H9 (cell line): ENCODE measurements around the gene MME. TPM values are rescaled to one million over a fixed set of nuclear protein-coding genes. Genes with fewer than 3 reads are reported as not detected.

Experiments used
- DNase-seq: peaks from one replicate; pipeline ENCODE4 v3.0.0-alpha.2; 2017
- H2AFZ ChIP-seq: one replicate; pipeline ENCODE4 v1.6.1; 2013; ENCODE audit warnings: mild to moderate bottlenecking, low read length, control low read depth, moderate library complexity
- H2AK5ac ChIP-seq: 2 replicates; pipeline ENCODE4 v1.6.1; 2013; ENCODE audit warnings: low read length, control low read depth, mixed read lengths; ENCODE audit not compliant: insufficient read length
- H2BK120ac ChIP-seq: one replicate; pipeline ENCODE4 v1.6.1; 2013; ENCODE audit warnings: low read depth, mild to moderate bottlenecking, low read length, control low read depth, inconsistent platforms; ENCODE audit not compliant: poor library complexity, severe bottlenecking
- H2BK12ac ChIP-seq: 2 replicates; pipeline ENCODE4 v1.6.1; 2013; ENCODE audit warnings: low read length, control low read depth, mixed read lengths, low read depth; ENCODE audit not compliant: insufficient read length
- H2BK15ac ChIP-seq: 2 replicates; pipeline ENCODE4 v1.6.1; 2013; ENCODE audit warnings: low read depth, low read length, control low read depth
- H2BK20ac ChIP-seq: one replicate; pipeline ENCODE4 v1.6.1; 2013; ENCODE audit warnings: low read depth, mild to moderate bottlenecking, low read length, control low read depth, inconsistent platforms; ENCODE audit not compliant: poor library complexity, severe bottlenecking
- H2BK5ac ChIP-seq: 2 replicates; pipeline ENCODE4 v1.6.1; 2013; ENCODE audit warnings: low read length, control low read depth, mixed read lengths; ENCODE audit not compliant: insufficient read length
- H3K14ac ChIP-seq: 2 replicates; pipeline ENCODE4 v1.6.1; 2013; ENCODE audit warnings: low read length, control low read depth; ENCODE audit not compliant: insufficient read depth
- H3K18ac ChIP-seq: 2 replicates; pipeline ENCODE4 v1.6.1; 2013; ENCODE audit warnings: low read depth, mild to moderate bottlenecking, mixed read lengths, low read length, control low read depth; ENCODE audit not compliant: insufficient read length
- H3K23ac ChIP-seq: 2 replicates; pipeline ENCODE4 v1.6.1; 2013; ENCODE audit warnings: low read length, control low read depth, mixed read lengths, low read depth; ENCODE audit not compliant: insufficient read length
- H3K23me2 ChIP-seq: 2 replicates; pipeline ENCODE4 v1.6.1; 2013; ENCODE audit warnings: low read depth, mild to moderate bottlenecking, mixed read lengths, low read length, control low read depth; ENCODE audit not compliant: insufficient read length, poor library complexity, severe bottlenecking
- H3K27ac ChIP-seq: 2 replicates; pipeline ENCODE4 v1.5.1; 2013; ENCODE audit warnings: low read length, control low read depth, mixed read lengths, low read depth; ENCODE audit not compliant: insufficient read length
- H3K27me3 ChIP-seq: 2 replicates; pipeline ENCODE4 v1.6.1; 2013; ENCODE audit warnings: low read length, control low read depth, inconsistent platforms; ENCODE audit not compliant: insufficient read depth
- H3K4ac ChIP-seq: 2 replicates; pipeline ENCODE4 v1.6.1; 2013; ENCODE audit warnings: low read depth, mild to moderate bottlenecking, control low read depth, inconsistent platforms, low read length, moderate library complexity
- H3K4me1 ChIP-seq: 2 replicates; pipeline ENCODE4 v1.6.1; 2013; ENCODE audit warnings: low read length, control low read depth, inconsistent platforms; ENCODE audit not compliant: insufficient read depth
- H3K4me2 ChIP-seq: 2 replicates; pipeline ENCODE4 v1.6.1; 2013; ENCODE audit warnings: low read length, control low read depth, mixed read lengths; ENCODE audit not compliant: insufficient read length, insufficient read depth
- H3K56ac ChIP-seq: 2 replicates; pipeline ENCODE4 v1.6.1; 2013; ENCODE audit warnings: low read depth, mild to moderate bottlenecking, mixed read lengths, low read length, control low read depth; ENCODE audit not compliant: insufficient read length
- H3K79me1 ChIP-seq: 2 replicates; pipeline ENCODE4 v1.6.1; 2013; ENCODE audit warnings: low read depth, mild to moderate bottlenecking, moderate library complexity, low read length, control low read depth, inconsistent platforms; ENCODE audit not compliant: insufficient read depth, poor library complexity, severe bottlenecking
- H3K79me2 ChIP-seq: 2 replicates; pipeline ENCODE4 v1.6.1; 2013; ENCODE audit warnings: low read length, control low read depth, inconsistent platforms; ENCODE audit not compliant: insufficient read depth
- H3K9ac ChIP-seq: 2 replicates; pipeline ENCODE4 v1.6.1; 2013; ENCODE audit warnings: low read length, control low read depth, mixed read lengths; ENCODE audit not compliant: insufficient read length; ENCODE audit errors: extremely low read depth
- H3K9me3 ChIP-seq: one replicate; pipeline ENCODE4 v1.6.1; 2013; ENCODE audit warnings: low read depth, low read length, inconsistent platforms; ENCODE audit not compliant: control insufficient read depth
- H3T11ph ChIP-seq: one replicate; pipeline ENCODE4 v1.6.1; 2013; ENCODE audit warnings: mild to moderate bottlenecking, low read length, control low read depth, inconsistent platforms
- H4K20me1 ChIP-seq: one replicate; pipeline ENCODE4 v1.6.1; 2013; ENCODE audit not compliant: control insufficient read depth, insufficient read length, insufficient read depth
- H4K5ac ChIP-seq: 2 replicates; pipeline ENCODE4 v1.6.1; 2013; ENCODE audit warnings: low read depth, mild to moderate bottlenecking, mixed read lengths, low read length, control low read depth; ENCODE audit not compliant: insufficient read length
- H4K8ac ChIP-seq: replicated peaks from 2 replicates; pipeline ENCODE4 v1.6.1; 2013; ENCODE audit warnings: low read length, control low read depth, mixed read lengths, low read depth; ENCODE audit not compliant: insufficient read length
- H4K91ac ChIP-seq: 2 replicates; pipeline ENCODE4 v1.6.1; 2013; ENCODE audit warnings: low read depth, mild to moderate bottlenecking, moderate library complexity, mixed read lengths, low read length, control low read depth; ENCODE audit not compliant: insufficient read length
- H3K27ac Mint-ChIP-seq, 3 experiments: 2 replicates in 2 of 3; 3 replicates in 1 of 3; pipeline ENCODE4 v1.8.0; 2020 to 2021; ENCODE audit warnings: mixed read lengths in 3 of 3, mild to moderate bottlenecking in 1 of 3, moderate library complexity in 1 of 3
- H3K27me3 Mint-ChIP-seq: 2 replicates; pipeline ENCODE4 v1.8.0; 2021; ENCODE audit warnings: low read depth, mild to moderate bottlenecking, moderate library complexity, mixed read lengths
- H3K36me3 Mint-ChIP-seq, 3 experiments: 2 replicates in 2 of 3; 3 replicates in 1 of 3; pipeline ENCODE4 v1.8.0; 2020 to 2021; ENCODE audit warnings: low read depth in 3 of 3, mixed read lengths in 3 of 3; ENCODE audit not compliant: insufficient read depth in 1 of 3
- H3K4me1 Mint-ChIP-seq, 2 experiments: 2 replicates each; pipeline ENCODE4 v1.8.0; 2020; ENCODE audit warnings: mixed read lengths in 2 of 2
- H3K4me3 Mint-ChIP-seq, 2 experiments: 2 replicates in 1 of 2; 3 replicates in 1 of 2; pipeline ENCODE4 v1.8.0; 2020 to 2021; ENCODE audit warnings: mild to moderate bottlenecking in 2 of 2, mixed read lengths in 2 of 2, moderate library complexity in 1 of 2
- H3K9me3 Mint-ChIP-seq, 2 experiments: 2 replicates in 1 of 2; 3 replicates in 1 of 2; pipeline ENCODE4 v1.8.0; 2020; ENCODE audit warnings: mild to moderate bottlenecking in 2 of 2, mixed read lengths in 2 of 2, moderate library complexity in 1 of 2
- CTCF ChIP-seq: fragments of 200-600 bp; sonication (generic); conservative IDR thresholded peaks from 3 replicates; pipeline ENCODE4 v1.8.0; 2021; ENCODE audit warnings: antibody characterized with exemption, mild to moderate bottlenecking
- WGBS: extraction: QIAGEN DNeasy Blood & Tissue Kit; methylation state at CpG from one replicate; pipeline ENCODE4 v1.1.7; 2013; ENCODE audit warnings: missing lambda C conversion rate, low lambda C conversion rate, mixed read lengths; ENCODE audit not compliant: insufficient read length; ENCODE audit errors: extremely low coverage; 5-methylcytosine and 5-hydroxymethylcytosine counted together
- total RNA-seq: library from RNA; stranded (reverse); gene quantifications from 2 replicates; pipeline ENCODE4 v1.2.1, GENCODE V29; 2021

The MME gene
- total RNA-seq, 1 experiment from 2014 or later = 16.4 TPM

GRCh38 chr3:155070316-155070715, 9.8 kb upstream of the MME start:
- H3K56ac ChIP-seq = no peak overlapping the region
- WGBS = no CpG with 5 or more reads among the region's 2 CpGs
- H3K79me1 ChIP-seq = no peaks in the 10 kb centered on the region
- H4K91ac ChIP-seq = no peak overlapping the region
- no peak overlapping the region for H3K18ac ChIP-seq
- no peak overlapping the region for H3K23ac ChIP-seq
- H3K4me2 ChIP-seq = no peak overlapping the region
- no peak overlapping the region for H2BK12ac ChIP-seq
- no peak overlapping the region for H3K4me3 Mint-ChIP-seq
- no peak overlapping the region for H2BK15ac ChIP-seq
- no peak overlapping the region for H2AFZ ChIP-seq
- no peak overlapping the region for H4K8ac ChIP-seq
- H3K4ac ChIP-seq = no peak overlapping the region
- H3K9me3 Mint-ChIP-seq = peaks cover 3% of the 10 kb centered on the region in 2 experiments; a peak in 3 of 5 replicates
- no peaks in the 10 kb centered on the region for H3K79me2 ChIP-seq
- no peak overlapping the region for H3K27ac Mint-ChIP-seq
- H2BK120ac ChIP-seq = no peak overlapping the region
- no peak overlapping the region for H3K9ac ChIP-seq
- H3K27me3 Mint-ChIP-seq = no peaks in the 10 kb centered on the region
- H3K4me1 Mint-ChIP-seq = no peaks in the 10 kb centered on the region; a peak in 1 of 4 replicates
- H3K27me3 ChIP-seq = no peaks in the 10 kb centered on the region
- H3K23me2 ChIP-seq = no peaks in the 10 kb centered on the region
- no peak for TF ChIP-seq CTCF
- H3K36me3 Mint-ChIP-seq = peaks cover 0 to 2% (median 0%) of the 10 kb centered on the region in 3 experiments; a peak in 1 of 7 replicates
- H2BK20ac ChIP-seq = no peak overlapping the region
- H3K14ac ChIP-seq = no peak overlapping the region
- H3K4me1 ChIP-seq = no peaks in the 10 kb centered on the region
- H3T11ph ChIP-seq = no peak overlapping the region
- H4K20me1 ChIP-seq = no peaks in the 10 kb centered on the region
- H2AK5ac ChIP-seq = no peak overlapping the region
- no peak for DNase-seq
- no peaks in the 10 kb centered on the region for H3K9me3 ChIP-seq
- H3K27ac ChIP-seq = no peak overlapping the region
- H4K5ac ChIP-seq = no peak overlapping the region
- H2BK5ac ChIP-seq = no peak overlapping the region
